ENCODE data around the gene SLC16A11. TPM values are rescaled to one million over a fixed set of nuclear protein-coding genes. Genes with fewer than 3 reads are reported as not detected.

Gene SLC16A11
- total RNA-seq, 1 donor from 2014 or later, result 0.38 TPM

DNA sequence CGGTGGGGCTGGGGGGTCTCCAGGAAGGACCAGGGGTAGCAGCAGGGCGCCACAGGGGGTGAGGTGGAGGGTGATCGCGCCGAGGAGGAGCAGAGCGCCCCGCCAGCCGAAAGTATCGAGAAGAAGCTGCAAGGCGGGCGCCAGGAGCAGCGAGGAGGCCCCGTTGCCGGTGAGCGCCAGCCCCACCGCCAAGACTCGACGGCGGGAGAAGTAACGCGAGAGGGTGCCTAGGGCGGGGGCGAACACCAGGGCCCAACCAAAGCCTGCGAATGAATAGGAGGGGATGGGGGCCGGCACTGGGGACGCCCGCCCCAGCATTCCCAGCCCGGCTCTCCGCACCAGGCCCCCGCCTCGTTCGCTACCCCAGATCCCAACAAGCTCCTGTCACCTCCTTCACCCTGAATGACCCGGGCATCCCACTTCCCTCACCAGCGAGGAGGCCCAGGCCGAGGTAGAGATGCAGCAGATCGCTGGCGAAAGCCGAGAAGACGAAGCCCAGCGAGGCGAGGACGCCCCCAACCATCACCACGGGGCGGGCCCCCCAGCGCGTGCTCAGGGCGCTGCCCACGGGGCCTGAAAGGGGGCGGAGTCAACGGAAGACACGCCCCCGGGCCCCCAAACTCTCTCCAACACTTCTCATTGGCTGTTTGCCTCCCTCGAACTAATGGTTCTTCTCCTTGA, 1.3 kb downstream of the SLC16A11 start:
- H3K4me3 ChIP-seq, result peak overlapping the region; percentile 71
- DNase-seq, result no peak
- intact Hi-C loops (cut with micrococcal nuclease), result no loop called here
- H3K27ac ChIP-seq (replicated peaks), result peak overlapping the region; percentile 75
- peaks cover 49% of the 10 kb centered on the region for H3K27me3 ChIP-seq (ENCODE audit: low read depth)
- H3K9me3 ChIP-seq (replicated peaks), result no peaks in the 10 kb centered on the region
- peaks cover 49% of the 10 kb centered on the region for H3K4me1 ChIP-seq
- TF ChIP-seq CTCF (IDR thresholded peaks at IDR 0.05; ENCODE audit: borderline replicate concordance), result no peak
- no peaks in the 10 kb centered on the region for H3K36me3 ChIP-seq

DNA sequence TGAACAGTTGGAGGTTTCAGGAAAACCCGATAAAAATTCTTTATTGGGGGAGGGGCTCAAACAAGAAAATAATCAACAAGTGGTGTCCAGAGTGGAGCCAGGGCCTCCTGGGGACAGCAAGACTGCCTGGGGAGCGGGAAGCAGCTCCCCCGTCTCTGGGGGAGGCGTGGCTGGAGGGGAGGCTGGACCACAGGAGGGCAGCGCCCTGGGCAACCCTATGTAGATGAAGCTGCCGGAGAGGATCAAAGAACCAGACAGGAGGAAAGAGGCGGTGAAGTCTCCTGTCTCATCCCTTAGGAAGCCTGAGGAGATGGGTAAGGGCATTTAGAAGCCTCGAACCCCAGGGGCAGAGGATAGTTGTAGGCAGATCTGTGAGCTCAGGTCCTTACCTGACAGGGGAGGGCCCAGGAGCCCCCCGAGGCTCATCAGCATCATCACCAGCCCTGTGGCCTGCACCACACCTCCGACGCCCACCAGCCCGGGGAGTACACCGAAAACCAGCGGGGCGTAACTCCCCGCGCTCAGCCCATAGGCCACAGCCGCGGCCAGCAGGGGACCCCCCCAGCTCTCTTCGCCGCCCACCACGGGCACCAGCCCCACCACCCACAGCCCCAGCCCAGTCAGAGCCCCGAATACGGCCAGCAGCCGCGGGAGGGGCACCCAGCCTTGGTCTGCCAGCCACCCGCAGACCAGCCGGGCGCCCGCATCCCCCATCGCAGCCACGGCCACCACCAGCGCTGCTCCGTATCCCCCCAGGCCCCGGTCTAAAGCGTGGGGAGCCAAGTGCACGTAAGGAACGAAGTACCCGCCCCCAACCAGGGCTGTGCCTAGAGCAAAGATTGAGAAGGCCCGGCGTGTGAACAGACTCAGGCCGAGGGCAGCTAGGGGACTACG, 2.0 kb downstream of the SLC16A11 start:
- intact Hi-C loops (cut with micrococcal nuclease), result no loop called here
- peaks cover 41% of the 10 kb centered on the region for H3K27me3 ChIP-seq (ENCODE audit: low read depth)
- H3K9me3 ChIP-seq (replicated peaks), result no peaks in the 10 kb centered on the region
- H3K36me3 ChIP-seq, result no peaks in the 10 kb centered on the region
- no peak for TF ChIP-seq CTCF (IDR thresholded peaks at IDR 0.05; ENCODE audit: borderline replicate concordance)
- H3K4me1 ChIP-seq, result peaks cover 44% of the 10 kb centered on the region
- H3K4me3 ChIP-seq, result peak overlapping the region; percentile 71
- H3K27ac ChIP-seq (replicated peaks), result peak overlapping the region; percentile 75
- DNase-seq, result no peak

DNA sequence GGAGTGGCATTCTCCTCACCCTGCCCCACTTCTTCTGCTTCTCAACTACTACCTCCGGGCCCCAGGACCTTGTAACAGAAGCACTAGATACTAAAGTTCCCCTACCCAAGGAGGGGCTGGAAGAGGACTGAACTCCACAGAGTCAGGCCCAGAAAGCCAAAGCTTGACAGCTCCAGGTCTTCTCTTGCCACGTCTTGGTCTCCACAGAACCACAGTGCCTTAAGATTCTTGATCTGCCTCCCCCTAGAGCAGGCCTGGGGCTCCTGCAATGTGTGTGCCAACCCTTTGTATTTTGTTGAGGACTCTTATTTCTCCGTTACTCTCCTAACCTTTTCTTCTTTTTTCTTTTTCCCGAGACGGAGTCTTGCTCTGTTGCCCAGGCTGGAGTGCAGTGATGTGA, 4.1 kb downstream of the SLC16A11 start:
- intact Hi-C loops (cut with micrococcal nuclease), result no loop called here
- H3K4me1 ChIP-seq, result peaks cover 52% of the 10 kb centered on the region
- no peaks in the 10 kb centered on the region for H3K36me3 ChIP-seq
- no peak for DNase-seq
- peaks cover 33% of the 10 kb centered on the region for H3K27me3 ChIP-seq (ENCODE audit: low read depth)
- no peak overlapping the region for H3K27ac ChIP-seq (replicated peaks)
- no peak for TF ChIP-seq CTCF (IDR thresholded peaks at IDR 0.05; ENCODE audit: borderline replicate concordance)
- H3K4me3 ChIP-seq, result no peak overlapping the region
- H3K9me3 ChIP-seq (replicated peaks), result no peaks in the 10 kb centered on the region

- H3K27ac ChIP-seq (replicated peaks), result peak overlapping the region; percentile 5
- H3K36me3 ChIP-seq, result no peaks in the 10 kb centered on the region
- TF ChIP-seq CTCF (IDR thresholded peaks at IDR 0.05; ENCODE audit: borderline replicate concordance), result no peak
- H3K27me3 ChIP-seq (ENCODE audit: low read depth), result peaks cover 18% of the 10 kb centered on the region
- H3K9me3 ChIP-seq (replicated peaks), result no peaks in the 10 kb centered on the region
- DNase-seq, result no peak
- intact Hi-C loops (cut with micrococcal nuclease), result no loop called here
- H3K4me1 ChIP-seq, result peaks cover 49% of the 10 kb centered on the region
- H3K4me3 ChIP-seq, result peak overlapping the region; percentile 72
Measured at GRCh38 chr17:7038025-7038862, 5.6 kb downstream of the SLC16A11 start.

Data from left ventricle myocardium inferior (tissue), 1 donor.